CD4-positive, alpha-beta T cell treated with Interleukin-1 beta for 1 hour (primary cell): ENCODE results near the gene SSTR5.
"Not testable (repeated sequence)": the region's sequence is repeated elsewhere in the genome, so short reads cannot be mapped to it uniquely, and the experiment has no call there.

ENCODE experiments used
- DNase-seq, 2 donors: peaks; one replicate each; pipeline ENCODE4 v3.0.0-alpha.2; 2020 to 2022

The SSTR5 gene

GRCh38 chr16:1072526-1073261 is at the start of gene SSTR5:
SSTR5 (plus strand) TSS chr16:1072747; CDS start chr16:1078869, 6,122 bp downstream.
- no peak for DNase-seq

GRCh38 chr16:1024138-1024537 is 48.4 kb upstream of the SSTR5 start:
- no peak for DNase-seq

- not testable (repeated sequence) for DNase-seq
Measured at GRCh38 chr16:1025183-1025809, 47.3 kb upstream of the SSTR5 start.

- no peak for DNase-seq
Measured at GRCh38 chr16:1026057-1026783, 46.3 kb upstream of the SSTR5 start.

- DNase-seq, result no peak
Measured at GRCh38 chr16:1026784-1027500, 45.6 kb upstream of the SSTR5 start.

GRCh38 chr16:1027501-1027815 is 45.1 kb upstream of the SSTR5 start:
- no peak for DNase-seq

- DNase-seq, result no peak
Measured at GRCh38 chr16:1028056-1028455, 44.5 kb upstream of the SSTR5 start.

- no peak for DNase-seq
Measured at GRCh38 chr16:1028524-1029258, 43.9 kb upstream of the SSTR5 start.

- no peak for DNase-seq
Measured at GRCh38 chr16:1029259-1029545, 43.3 kb upstream of the SSTR5 start.

- DNase-seq, result no peak
Measured at GRCh38 chr16:1030473-1030901, 42.1 kb upstream of the SSTR5 start.

- no peak for DNase-seq
Measured at GRCh38 chr16:1031666-1032065, 40.9 kb upstream of the SSTR5 start.

- DNase-seq, result no peak
Measured at GRCh38 chr16:1032607-1033006, 39.9 kb upstream of the SSTR5 start.

GRCh38 chr16:1033128-1033679 is 39.3 kb upstream of the SSTR5 start:
- no peak for DNase-seq

- no peak for DNase-seq
Measured at GRCh38 chr16:1034230-1035065, 38.1 kb upstream of the SSTR5 start.

GRCh38 chr16:1035066-1035415 is 37.5 kb upstream of the SSTR5 start:
- DNase-seq, result no peak

GRCh38 chr16:1036166-1036565 is 36.4 kb upstream of the SSTR5 start:
- DNase-seq, result no peak

- no peak for DNase-seq
Measured at GRCh38 chr16:1036726-1037393, 35.7 kb upstream of the SSTR5 start.

- no peak for DNase-seq
Measured at GRCh38 chr16:1037394-1038257, 34.9 kb upstream of the SSTR5 start.

- no peak for DNase-seq
Measured at GRCh38 chr16:1038932-1039331, 33.6 kb upstream of the SSTR5 start.

GRCh38 chr16:1039762-1040161 is 32.8 kb upstream of the SSTR5 start:
- DNase-seq, result no peak
